ENCODE data around the gene TUNAR. TPM values are rescaled to one million over a fixed set of nuclear protein-coding genes. Genes with fewer than 3 reads are reported as not detected.

TUNAR gene
- polyA plus RNA-seq (2012; ENCODE audit: insufficient read depth, insufficient read length, low read depth): not detected

- Histone ChIP-seq H3K9me3 (no peaks in the 10 kb centered on the region), H3K4me1 (no peaks in the 10 kb centered on the region), H3K36me3 (no peaks in the 10 kb centered on the region), H3K27me3 (peaks cover 72% of the 10 kb centered on the region), H3K4me3 (ENCODE audit: low read depth, low read length) (no peak within 1 kb of the TSS)
- no peak for DNase-seq
- TF ChIP-seq CTCF (IDR thresholded peaks at IDR 0.05; ENCODE audit: low read depth, low read length): no peak
Observed at GRCh38 chr14:95876761-95877538, at the start of gene TUNAR. Gene TUNAR (plus strand): TSS chr14:95876832.

- Histone ChIP-seq H3K4me3 (ENCODE audit: low read depth, low read length) (no peak overlapping the region), H3K4me1 (no peaks in the 10 kb centered on the region), H3K9me3 (no peaks in the 10 kb centered on the region), H3K27me3 (peaks cover 6% of the 10 kb centered on the region), H3K36me3 (no peaks in the 10 kb centered on the region)
- no peak for TF ChIP-seq CTCF (IDR thresholded peaks at IDR 0.05; ENCODE audit: low read depth, low read length)
- no peak for DNase-seq
Observed at GRCh38 chr14:95828649-95829265, 47.9 kb upstream of the TUNAR start.

- H3K36me3 ChIP-seq: no peaks in the 10 kb centered on the region
- no peaks in the 10 kb centered on the region for H3K4me1 ChIP-seq
- TF ChIP-seq CTCF (IDR thresholded peaks at IDR 0.05; ENCODE audit: low read depth, low read length): no peak
- no peak for DNase-seq
- no peak overlapping the region for H3K4me3 ChIP-seq (ENCODE audit: low read depth, low read length)
- H3K27me3 ChIP-seq: peaks cover 6% of the 10 kb centered on the region
- no peaks in the 10 kb centered on the region for H3K9me3 ChIP-seq
Observed at GRCh38 chr14:95829321-95829720, 47.3 kb upstream of the TUNAR start.

GRCh38 chr14:95830386-95830785, 46.2 kb upstream of the TUNAR start:
- no peak for DNase-seq
- no peak overlapping the region for H3K4me3 ChIP-seq (ENCODE audit: low read depth, low read length)
- H3K36me3 ChIP-seq: no peaks in the 10 kb centered on the region
- no peaks in the 10 kb centered on the region for H3K4me1 ChIP-seq
- peaks cover 6% of the 10 kb centered on the region for H3K27me3 ChIP-seq
- no peaks in the 10 kb centered on the region for H3K9me3 ChIP-seq
- no peak for TF ChIP-seq CTCF (IDR thresholded peaks at IDR 0.05; ENCODE audit: low read depth, low read length)

GRCh38 chr14:95831041-95831440, 45.6 kb upstream of the TUNAR start:
- Histone ChIP-seq H3K4me1 (no peaks in the 10 kb centered on the region), H3K27me3 (peaks cover 3% of the 10 kb centered on the region), H3K9me3 (no peaks in the 10 kb centered on the region), H3K4me3 (ENCODE audit: low read depth, low read length) (no peak overlapping the region), H3K36me3 (no peaks in the 10 kb centered on the region)
- no peak for TF ChIP-seq CTCF (IDR thresholded peaks at IDR 0.05; ENCODE audit: low read depth, low read length)
- DNase-seq: no peak

GRCh38 chr14:95831468-95831867, 45.2 kb upstream of the TUNAR start:
- Histone ChIP-seq H3K4me3 (ENCODE audit: low read depth, low read length) (no peak overlapping the region), H3K27me3 (no peaks in the 10 kb centered on the region), H3K36me3 (no peaks in the 10 kb centered on the region), H3K9me3 (no peaks in the 10 kb centered on the region), H3K4me1 (no peaks in the 10 kb centered on the region)
- TF ChIP-seq CTCF (IDR thresholded peaks at IDR 0.05; ENCODE audit: low read depth, low read length): no peak
- no peak for DNase-seq
